Measurements from ENCODE around the gene TEPSIN.

The TEPSIN gene

DNA sequence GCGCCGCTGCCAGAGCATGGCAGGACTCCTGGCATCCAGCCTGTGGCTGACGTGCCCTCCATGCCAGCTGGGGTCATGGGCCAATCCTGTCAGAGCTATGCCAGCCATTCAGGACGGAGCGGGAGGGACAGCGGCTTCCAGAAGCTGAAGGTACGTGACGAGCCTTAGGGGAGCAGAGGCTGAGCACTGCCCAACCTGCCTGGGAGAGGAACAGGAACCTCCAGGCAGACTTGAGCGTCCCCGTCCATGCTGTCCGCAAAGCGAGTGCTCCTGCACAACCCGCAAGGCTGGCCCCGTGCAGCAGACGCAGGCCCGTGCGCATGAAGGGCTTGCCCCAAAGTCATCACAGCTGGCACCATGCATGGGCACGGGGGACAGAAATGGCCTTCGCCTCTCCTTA lies 21.8 kb upstream of the TEPSIN start:
- Histone ChIP-seq H3K36me3 (ENCODE audit: control insufficient read depth, insufficient read depth, low read length) (peaks cover 55% of the 10 kb centered on the region), H3K4me3 (replicated peaks; ENCODE audit: low read depth, low read length) (no peak overlapping the region), H3K27me3 (replicated peaks; ENCODE audit: control insufficient read depth, insufficient read depth, low read length) (no peaks in the 10 kb centered on the region)
- TF ChIP-seq, protein P1, sequence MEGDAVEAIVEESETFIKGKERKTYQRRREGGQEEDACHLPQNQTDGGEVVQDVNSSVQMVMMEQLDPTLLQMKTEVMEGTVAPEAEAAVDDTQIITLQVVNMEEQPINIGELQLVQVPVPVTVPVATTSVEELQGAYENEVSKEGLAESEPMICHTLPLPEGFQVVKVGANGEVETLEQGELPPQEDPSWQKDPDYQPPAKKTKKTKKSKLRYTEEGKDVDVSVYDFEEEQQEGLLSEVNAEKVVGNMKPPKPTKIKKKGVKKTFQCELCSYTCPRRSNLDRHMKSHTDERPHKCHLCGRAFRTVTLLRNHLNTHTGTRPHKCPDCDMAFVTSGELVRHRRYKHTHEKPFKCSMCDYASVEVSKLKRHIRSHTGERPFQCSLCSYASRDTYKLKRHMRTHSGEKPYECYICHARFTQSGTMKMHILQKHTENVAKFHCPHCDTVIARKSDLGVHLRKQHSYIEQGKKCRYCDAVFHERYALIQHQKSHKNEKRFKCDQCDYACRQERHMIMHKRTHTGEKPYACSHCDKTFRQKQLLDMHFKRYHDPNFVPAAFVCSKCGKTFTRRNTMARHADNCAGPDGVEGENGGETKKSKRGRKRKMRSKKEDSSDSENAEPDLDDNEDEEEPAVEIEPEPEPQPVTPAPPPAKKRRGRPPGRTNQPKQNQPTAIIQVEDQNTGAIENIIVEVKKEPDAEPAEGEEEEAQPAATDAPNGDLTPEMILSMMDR (IDR thresholded peaks at IDR 0.05; ENCODE audit: insufficient read depth, low read length, poor library complexity, severe bottlenecking), result no peak
- no peak for DNase-seq (ENCODE audit: extremely low read depth, insufficient read length)

DNA sequence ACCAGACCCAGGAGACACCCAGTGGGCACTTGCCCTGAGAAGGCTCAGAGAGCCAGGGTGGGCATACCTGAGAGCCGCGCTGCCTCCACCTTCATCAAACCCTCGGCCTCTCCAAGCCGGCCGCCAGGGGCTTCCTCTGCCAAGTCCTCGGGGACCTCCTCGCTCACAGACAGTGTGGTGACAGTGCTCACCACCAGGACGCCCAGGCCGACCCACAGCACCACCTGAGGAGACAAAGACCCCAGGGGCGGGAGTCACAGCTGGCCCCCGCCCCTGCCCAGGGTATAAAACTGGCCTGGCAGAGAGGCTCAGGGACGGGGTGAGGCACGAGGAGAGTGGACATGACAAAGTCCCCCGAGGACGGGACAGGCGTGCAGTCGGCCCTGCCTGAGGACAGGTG lies 21.3 kb upstream of the TEPSIN start:
- Histone ChIP-seq H3K36me3 (ENCODE audit: control insufficient read depth, insufficient read depth, low read length) (peaks cover 55% of the 10 kb centered on the region), H3K4me3 (replicated peaks; ENCODE audit: low read depth, low read length) (no peak overlapping the region), H3K27me3 (replicated peaks; ENCODE audit: control insufficient read depth, insufficient read depth, low read length) (no peaks in the 10 kb centered on the region)
- TF ChIP-seq, protein P1 (IDR thresholded peaks at IDR 0.05; ENCODE audit: insufficient read depth, low read length, poor library complexity, severe bottlenecking), result no peak
- no peak for DNase-seq (ENCODE audit: extremely low read depth, insufficient read length)

DNA sequence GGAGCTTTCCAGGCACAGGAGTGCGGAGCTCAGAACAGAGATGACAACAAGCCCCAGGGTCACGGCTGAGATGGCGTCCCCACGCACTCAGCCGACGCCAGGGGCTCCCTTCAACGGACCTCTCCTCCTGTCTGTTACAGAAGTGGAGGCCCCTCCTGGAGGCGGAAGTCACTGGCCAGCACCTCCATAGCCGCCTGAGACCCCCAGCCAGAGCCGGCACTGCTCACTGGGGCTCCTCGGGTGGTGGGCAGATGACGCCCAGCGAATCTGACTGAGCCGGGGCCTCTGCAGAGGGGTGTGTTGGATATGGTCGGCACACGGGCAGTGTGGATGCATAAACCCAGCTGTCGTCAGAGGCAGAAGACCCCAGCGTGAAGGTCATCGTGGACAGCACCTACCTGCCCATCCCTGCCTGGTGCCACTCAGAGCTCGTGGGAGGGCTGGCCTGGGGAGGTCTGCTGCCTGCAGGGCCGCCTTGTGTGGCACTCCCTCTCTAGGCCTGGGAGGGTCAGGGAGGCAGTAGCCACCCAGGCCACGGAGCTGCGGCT lies 20.3 kb upstream of the TEPSIN start:
- H3K4me3 ChIP-seq (replicated peaks; ENCODE audit: low read depth, low read length), result no peak overlapping the region
- no peak for DNase-seq (ENCODE audit: extremely low read depth, insufficient read length)
- TF ChIP-seq, protein P1 (IDR thresholded peaks at IDR 0.05; ENCODE audit: insufficient read depth, low read length, poor library complexity, severe bottlenecking), result no peak
- H3K27me3 ChIP-seq (replicated peaks; ENCODE audit: control insufficient read depth, insufficient read depth, low read length), result no peaks in the 10 kb centered on the region
- peaks cover 51% of the 10 kb centered on the region for H3K36me3 ChIP-seq (ENCODE audit: control insufficient read depth, insufficient read depth, low read length)

GRCh38 chr17:81258292-81258691 lies 19.4 kb upstream of the TEPSIN start:
- no peak for DNase-seq (ENCODE audit: extremely low read depth, insufficient read length)
- Histone ChIP-seq H3K4me3 (replicated peaks; ENCODE audit: low read depth, low read length) (no peak overlapping the region), H3K36me3 (ENCODE audit: control insufficient read depth, insufficient read depth, low read length) (peaks cover 46% of the 10 kb centered on the region), H3K27me3 (replicated peaks; ENCODE audit: control insufficient read depth, insufficient read depth, low read length) (no peaks in the 10 kb centered on the region)
- TF ChIP-seq, protein P1 (IDR thresholded peaks at IDR 0.05; ENCODE audit: insufficient read depth, low read length, poor library complexity, severe bottlenecking), result no peak

- peaks cover 49% of the 10 kb centered on the region for H3K36me3 ChIP-seq (ENCODE audit: control insufficient read depth, insufficient read depth, low read length)
- no peak overlapping the region for H3K4me3 ChIP-seq (replicated peaks; ENCODE audit: low read depth, low read length)
- H3K27me3 ChIP-seq (replicated peaks; ENCODE audit: control insufficient read depth, insufficient read depth, low read length), result no peaks in the 10 kb centered on the region
- TF ChIP-seq, protein P1 (IDR thresholded peaks at IDR 0.05; ENCODE audit: insufficient read depth, low read length, poor library complexity, severe bottlenecking), result no peak
- no peak for DNase-seq (ENCODE audit: extremely low read depth, insufficient read length)
Observed at GRCh38 chr17:81257533-81257932, 18.7 kb upstream of the TEPSIN start.

DNA sequence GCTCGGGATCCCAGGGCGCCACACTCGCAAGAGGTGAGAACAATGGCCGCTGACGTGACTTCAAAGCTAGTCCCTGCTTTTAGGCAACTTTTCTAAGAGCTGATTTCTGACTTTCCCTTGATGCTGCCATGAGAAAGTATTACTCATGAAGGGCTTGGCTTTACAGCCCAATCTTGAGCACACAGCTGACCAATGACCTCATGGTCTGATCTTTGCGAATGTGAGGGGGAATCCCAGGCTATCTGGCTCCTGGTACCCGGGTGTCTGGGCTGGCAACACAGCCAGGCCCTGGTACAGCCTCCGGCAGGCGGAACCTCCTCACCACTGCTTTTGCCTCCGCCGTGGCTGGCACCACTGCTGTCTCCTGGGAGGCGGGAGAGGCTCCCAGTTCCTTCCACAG lies 17.8 kb upstream of the TEPSIN start:
- Histone ChIP-seq H3K4me3 (replicated peaks; ENCODE audit: low read depth, low read length) (no peak overlapping the region), H3K36me3 (ENCODE audit: control insufficient read depth, insufficient read depth, low read length) (peaks cover 49% of the 10 kb centered on the region), H3K27me3 (replicated peaks; ENCODE audit: control insufficient read depth, insufficient read depth, low read length) (no peaks in the 10 kb centered on the region)
- DNase-seq (ENCODE audit: extremely low read depth, insufficient read length), result no peak
- TF ChIP-seq, protein P1 (IDR thresholded peaks at IDR 0.05; ENCODE audit: insufficient read depth, low read length, poor library complexity, severe bottlenecking), result no peak
